ENCODE data around the gene STXBP5L. TPM values are rescaled to one million over a fixed set of nuclear protein-coding genes. Genes with fewer than 3 reads are reported as not detected.

Gene STXBP5L
- polyA plus RNA-seq, 1 of the 3 experiments (the other 2 are of a cell fraction), result 0.03 TPM

DNA sequence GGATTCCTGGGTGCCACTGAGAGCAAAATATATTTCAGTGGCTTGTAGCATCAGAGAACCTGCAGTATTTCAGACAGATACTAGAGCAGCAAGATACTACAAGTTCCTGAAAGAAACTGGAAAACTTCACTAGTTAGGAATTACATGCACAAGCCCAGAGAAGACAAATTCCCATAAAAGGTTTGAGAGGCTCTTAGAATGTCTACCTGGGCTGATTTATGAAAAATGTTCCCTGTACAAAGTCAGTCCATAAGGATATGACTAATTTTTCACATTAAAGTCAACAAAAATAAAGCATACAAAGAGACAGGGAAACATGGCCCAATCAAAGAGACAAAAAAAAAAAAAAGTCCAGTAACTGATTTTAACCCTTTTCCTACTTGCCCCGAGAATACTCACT, 335.2 kb downstream of the STXBP5L start:
- WGBS (ENCODE audit: low lambda C conversion rate), result 28% methylated on average over 1 of the region's 1 CpG
- H3K36me3 ChIP-seq (replicated peaks in 1 of 2; ENCODE audit: control insufficient read depth in 1 of 2, insufficient read depth in 2 of 2, low read length in 1 of 2), result no peaks in the 10 kb centered on the region
- no peaks in the 10 kb centered on the region for H3F3A ChIP-seq (replicated peaks; ENCODE audit: insufficient read depth)
- H3K4me2 ChIP-seq, result no peak overlapping the region
- no peaks in the 10 kb centered on the region for H3K9me2 ChIP-seq
- no peak for DNase-seq
- CTCF ChIA-PET, result no interaction called here
- no peaks in the 10 kb centered on the region for H3K79me2 ChIP-seq (ENCODE audit: insufficient read depth)
- no peaks in the 10 kb centered on the region for H3K4me1 ChIP-seq (ENCODE audit: control insufficient read depth in 1 of 2, insufficient read depth in 2 of 2, low read depth in 1 of 2, low read length in 1 of 2)
- TF ChIP-seq TAF1 (IDR thresholded peaks at IDR 0.05; ENCODE audit: borderline replicate concordance, low read depth, low read length), result no peak
- no peak for TF ChIP-seq NFIC (IDR thresholded peaks at IDR 0.05; ENCODE audit: borderline replicate concordance)
- TF ChIP-seq, protein P1, sequence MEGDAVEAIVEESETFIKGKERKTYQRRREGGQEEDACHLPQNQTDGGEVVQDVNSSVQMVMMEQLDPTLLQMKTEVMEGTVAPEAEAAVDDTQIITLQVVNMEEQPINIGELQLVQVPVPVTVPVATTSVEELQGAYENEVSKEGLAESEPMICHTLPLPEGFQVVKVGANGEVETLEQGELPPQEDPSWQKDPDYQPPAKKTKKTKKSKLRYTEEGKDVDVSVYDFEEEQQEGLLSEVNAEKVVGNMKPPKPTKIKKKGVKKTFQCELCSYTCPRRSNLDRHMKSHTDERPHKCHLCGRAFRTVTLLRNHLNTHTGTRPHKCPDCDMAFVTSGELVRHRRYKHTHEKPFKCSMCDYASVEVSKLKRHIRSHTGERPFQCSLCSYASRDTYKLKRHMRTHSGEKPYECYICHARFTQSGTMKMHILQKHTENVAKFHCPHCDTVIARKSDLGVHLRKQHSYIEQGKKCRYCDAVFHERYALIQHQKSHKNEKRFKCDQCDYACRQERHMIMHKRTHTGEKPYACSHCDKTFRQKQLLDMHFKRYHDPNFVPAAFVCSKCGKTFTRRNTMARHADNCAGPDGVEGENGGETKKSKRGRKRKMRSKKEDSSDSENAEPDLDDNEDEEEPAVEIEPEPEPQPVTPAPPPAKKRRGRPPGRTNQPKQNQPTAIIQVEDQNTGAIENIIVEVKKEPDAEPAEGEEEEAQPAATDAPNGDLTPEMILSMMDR (IDR thresholded peaks at IDR 0.05), result no peak
- no peak for TF ChIP-seq FOXJ3 (CRISPR knock-in tag; IDR thresholded peaks at IDR 0.05)
- no peak for TF ChIP-seq GABPA (IDR thresholded peaks at IDR 0.05; ENCODE audit: low read depth)
- no peaks in the 10 kb centered on the region for H4K20me1 ChIP-seq (ENCODE audit: insufficient read depth)
- no peak overlapping the region for H3K9ac ChIP-seq
- POLR2A ChIA-PET, result no interaction called here
- H3K9me3 ChIP-seq, result no peaks in the 10 kb centered on the region
- no peak overlapping the region for H2AFZ ChIP-seq (ENCODE audit: low read depth)
- no peak overlapping the region for H3K27ac ChIP-seq (ENCODE audit: low read depth in 2 of 2, low read length in 1 of 2)
- no peaks in the 10 kb centered on the region for H3K27me3 ChIP-seq (ENCODE audit: insufficient read depth)
- H3K4me3 ChIP-seq (ENCODE audit: low read depth in 2 of 2, low read length in 1 of 2), result no peak overlapping the region

DNA sequence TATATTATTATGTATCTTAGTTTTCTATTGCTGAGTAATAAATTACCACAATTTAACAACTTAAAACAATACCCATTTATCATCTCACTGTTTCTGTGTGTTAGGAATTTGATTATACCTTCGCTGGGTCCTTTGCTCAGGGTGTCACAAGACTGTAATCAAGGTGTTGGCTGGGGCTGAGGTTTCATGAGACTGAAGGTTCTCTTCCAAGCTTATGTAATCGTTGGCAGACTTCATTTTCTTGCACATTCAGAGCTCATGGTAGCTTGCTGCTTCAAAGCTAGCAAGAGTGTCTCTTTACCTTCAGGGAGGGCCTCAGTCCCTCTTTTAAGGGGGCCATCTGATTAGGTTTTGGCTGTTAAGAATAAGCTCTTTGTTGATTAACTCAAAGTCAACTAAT, 344.7 kb downstream of the STXBP5L start:
- Histone ChIP-seq H3K4me1 (ENCODE audit: control insufficient read depth in 1 of 2, insufficient read depth in 2 of 2, low read depth in 1 of 2, low read length in 1 of 2) (no peaks in the 10 kb centered on the region), H3K9ac (no peak overlapping the region), H3K9me2 (no peaks in the 10 kb centered on the region), H3K79me2 (ENCODE audit: insufficient read depth) (no peaks in the 10 kb centered on the region), H3F3A (replicated peaks; ENCODE audit: insufficient read depth) (no peaks in the 10 kb centered on the region), H4K20me1 (ENCODE audit: insufficient read depth) (no peaks in the 10 kb centered on the region), H3K9me3 (no peaks in the 10 kb centered on the region), H3K4me3 (ENCODE audit: low read depth in 2 of 2, low read length in 1 of 2) (no peak overlapping the region), H3K4me2 (no peak overlapping the region), H3K36me3 (replicated peaks in 1 of 2; ENCODE audit: control insufficient read depth in 1 of 2, insufficient read depth in 2 of 2, low read length in 1 of 2) (no peaks in the 10 kb centered on the region), H3K27me3 (ENCODE audit: insufficient read depth) (no peaks in the 10 kb centered on the region), H2AFZ (ENCODE audit: low read depth) (no peak overlapping the region), H3K27ac (ENCODE audit: low read depth in 2 of 2, low read length in 1 of 2) (no peak overlapping the region)
- POLR2A ChIA-PET, result no interaction called here
- 28% methylated on average over 2 of the region's 2 CpGs for WGBS (ENCODE audit: low lambda C conversion rate)
- TF ChIP-seq SMC3 (IDR thresholded peaks at IDR 0.05; ENCODE audit: low read depth, low read length) (no peak), TCF12 (IDR thresholded peaks at IDR 0.05) (no peak), MXI1 (IDR thresholded peaks at IDR 0.05; ENCODE audit: low read depth, low read length) (no peak), FOSL2 (IDR thresholded peaks at IDR 0.05; ENCODE audit: borderline replicate concordance, low read depth) (no peak), JUND (IDR thresholded peaks at IDR 0.05) (no peak), SIN3A (IDR thresholded peaks at IDR 0.05; ENCODE audit: borderline replicate concordance, low read depth, low read length) (no peak), FOXM1 (IDR thresholded peaks at IDR 0.05; ENCODE audit: low read depth) (no peak), MEF2A (IDR thresholded peaks at IDR 0.05; ENCODE audit: borderline replicate concordance, low read depth) (no peak), NRF1 (IDR thresholded peaks at IDR 0.05; ENCODE audit: low read depth, low read length) (no peak), NFIC (IDR thresholded peaks at IDR 0.05; ENCODE audit: borderline replicate concordance) (no peak), YY1 (IDR thresholded peaks at IDR 0.05; ENCODE audit: low read depth) (no peak), FOXJ3 (CRISPR knock-in tag; IDR thresholded peaks at IDR 0.05) (no peak)
- TF ChIP-seq, protein P2, sequence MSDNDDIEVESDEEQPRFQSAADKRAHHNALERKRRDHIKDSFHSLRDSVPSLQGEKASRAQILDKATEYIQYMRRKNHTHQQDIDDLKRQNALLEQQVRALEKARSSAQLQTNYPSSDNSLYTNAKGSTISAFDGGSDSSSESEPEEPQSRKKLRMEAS (IDR thresholded peaks at IDR 0.05; ENCODE audit: low read depth), result no peak
- TF ChIP-seq, protein P3, sequence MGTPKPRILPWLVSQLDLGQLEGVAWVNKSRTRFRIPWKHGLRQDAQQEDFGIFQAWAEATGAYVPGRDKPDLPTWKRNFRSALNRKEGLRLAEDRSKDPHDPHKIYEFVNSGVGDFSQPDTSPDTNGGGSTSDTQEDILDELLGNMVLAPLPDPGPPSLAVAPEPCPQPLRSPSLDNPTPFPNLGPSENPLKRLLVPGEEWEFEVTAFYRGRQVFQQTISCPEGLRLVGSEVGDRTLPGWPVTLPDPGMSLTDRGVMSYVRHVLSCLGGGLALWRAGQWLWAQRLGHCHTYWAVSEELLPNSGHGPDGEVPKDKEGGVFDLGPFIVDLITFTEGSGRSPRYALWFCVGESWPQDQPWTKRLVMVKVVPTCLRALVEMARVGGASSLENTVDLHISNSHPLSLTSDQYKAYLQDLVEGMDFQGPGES (IDR thresholded peaks at IDR 0.05; ENCODE audit: low read depth, low read length), result no peak
- TF ChIP-seq, protein P4, sequence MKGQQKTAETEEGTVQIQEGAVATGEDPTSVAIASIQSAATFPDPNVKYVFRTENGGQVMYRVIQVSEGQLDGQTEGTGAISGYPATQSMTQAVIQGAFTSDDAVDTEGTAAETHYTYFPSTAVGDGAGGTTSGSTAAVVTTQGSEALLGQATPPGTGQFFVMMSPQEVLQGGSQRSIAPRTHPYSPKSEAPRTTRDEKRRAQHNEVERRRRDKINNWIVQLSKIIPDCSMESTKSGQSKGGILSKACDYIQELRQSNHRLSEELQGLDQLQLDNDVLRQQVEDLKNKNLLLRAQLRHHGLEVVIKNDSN (IDR thresholded peaks at IDR 0.05; ENCODE audit: borderline replicate concordance, low read depth), result no peak
- TF ChIP-seq, protein P5, sequence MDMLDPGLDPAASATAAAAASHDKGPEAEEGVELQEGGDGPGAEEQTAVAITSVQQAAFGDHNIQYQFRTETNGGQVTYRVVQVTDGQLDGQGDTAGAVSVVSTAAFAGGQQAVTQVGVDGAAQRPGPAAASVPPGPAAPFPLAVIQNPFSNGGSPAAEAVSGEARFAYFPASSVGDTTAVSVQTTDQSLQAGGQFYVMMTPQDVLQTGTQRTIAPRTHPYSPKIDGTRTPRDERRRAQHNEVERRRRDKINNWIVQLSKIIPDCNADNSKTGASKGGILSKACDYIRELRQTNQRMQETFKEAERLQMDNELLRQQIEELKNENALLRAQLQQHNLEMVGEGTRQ (IDR thresholded peaks at IDR 0.05; ENCODE audit: borderline replicate concordance, low read depth, low read length), result no peak
- TF ChIP-seq, protein P1 (IDR thresholded peaks at IDR 0.05), result no peak
- CTCF ChIA-PET, result interaction anchor here (0.8 kb wide), 1 partner anchor 14 kb away, joined by 3 read pairs; no protein-coding TSS in a partner anchor
- DNase-seq, result no peak
